Cardiac fibroblast (primary cell): Measurements from ENCODE around the gene PTPRH.
"Not testable (repeated sequence)": the region's sequence is repeated elsewhere in the genome, so short reads cannot be mapped to it uniquely, and the experiment has no call there.

Experiments
- DNase-seq, 2 donors: peaks; one replicate each; pipeline versions ENCODE4 v3.0.0 to v3.0.0-alpha.2; 2010; ENCODE audit warnings: low read depth in 2 of 2
- H3K4me3 ChIP-seq, 2 donors: replicated peaks in 1 of 2; 1 replicate in 1 of 2; 2 replicates in 1 of 2; pipeline ENCODE4 v1.5.1; 2011; ENCODE audit warnings: low read depth in 2 of 2, low read length in 2 of 2, mild to moderate bottlenecking in 2 of 2, moderate library complexity in 1 of 2
- TF ChIP-seq, protein P1 (sequence below): IDR thresholded peaks from one replicate; pipeline ENCODE4 v1.5.1; 2011; ENCODE audit warnings: low read depth, mild to moderate bottlenecking, low read length, inconsistent platforms

Gene PTPRH

DNA sequence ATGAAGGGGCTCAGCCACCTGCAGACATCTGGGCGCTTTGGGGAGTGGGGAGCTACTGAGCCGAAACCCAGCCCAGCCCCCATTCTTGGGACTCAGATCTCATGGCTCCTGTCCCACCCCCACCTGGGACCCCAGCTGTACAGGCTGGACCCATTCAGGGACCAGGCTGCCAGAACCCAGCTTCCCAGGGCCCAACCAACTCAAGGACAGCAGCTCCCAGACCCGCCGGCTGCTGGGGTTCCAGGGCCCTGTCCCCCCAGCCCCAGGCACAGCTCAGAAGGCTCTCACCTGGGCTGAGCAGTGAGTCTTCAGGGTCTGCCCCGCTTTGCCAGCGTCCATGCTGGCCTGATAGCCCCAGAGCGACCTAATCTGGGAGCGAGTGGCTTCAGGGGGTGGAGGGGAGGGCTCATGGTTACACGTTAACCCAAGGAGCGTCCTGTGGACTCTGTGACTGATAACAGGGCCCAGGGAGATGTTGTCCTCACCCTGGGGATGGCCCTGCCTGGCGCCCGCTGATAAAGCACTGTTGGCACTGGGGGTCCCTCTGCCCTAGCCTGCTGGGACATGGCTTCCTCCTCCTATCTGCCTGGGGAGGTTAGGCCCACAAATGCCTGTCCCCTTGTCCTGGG, 19.2 kb upstream of the PTPRH start, which contains the start of gene TMEM86B:
TSS of gene TMEM86B (minus strand) at position 361 of the 629 bp plus-strand sequence. CDS start at position 339, 22 bp downstream.
- TF ChIP-seq, protein P1, sequence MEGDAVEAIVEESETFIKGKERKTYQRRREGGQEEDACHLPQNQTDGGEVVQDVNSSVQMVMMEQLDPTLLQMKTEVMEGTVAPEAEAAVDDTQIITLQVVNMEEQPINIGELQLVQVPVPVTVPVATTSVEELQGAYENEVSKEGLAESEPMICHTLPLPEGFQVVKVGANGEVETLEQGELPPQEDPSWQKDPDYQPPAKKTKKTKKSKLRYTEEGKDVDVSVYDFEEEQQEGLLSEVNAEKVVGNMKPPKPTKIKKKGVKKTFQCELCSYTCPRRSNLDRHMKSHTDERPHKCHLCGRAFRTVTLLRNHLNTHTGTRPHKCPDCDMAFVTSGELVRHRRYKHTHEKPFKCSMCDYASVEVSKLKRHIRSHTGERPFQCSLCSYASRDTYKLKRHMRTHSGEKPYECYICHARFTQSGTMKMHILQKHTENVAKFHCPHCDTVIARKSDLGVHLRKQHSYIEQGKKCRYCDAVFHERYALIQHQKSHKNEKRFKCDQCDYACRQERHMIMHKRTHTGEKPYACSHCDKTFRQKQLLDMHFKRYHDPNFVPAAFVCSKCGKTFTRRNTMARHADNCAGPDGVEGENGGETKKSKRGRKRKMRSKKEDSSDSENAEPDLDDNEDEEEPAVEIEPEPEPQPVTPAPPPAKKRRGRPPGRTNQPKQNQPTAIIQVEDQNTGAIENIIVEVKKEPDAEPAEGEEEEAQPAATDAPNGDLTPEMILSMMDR, result no peak
- no peak within 1 kb of the TSS for H3K4me3 ChIP-seq
- no peak for DNase-seq

- peak in 1 of 2 donors; percentile 18 for DNase-seq
- TF ChIP-seq, protein P1, result no peak
- no peak overlapping the region for H3K4me3 ChIP-seq
These were observed 18.7 kb upstream of the PTPRH start for GRCh38 chr19:55228015-55228391.

DNA sequence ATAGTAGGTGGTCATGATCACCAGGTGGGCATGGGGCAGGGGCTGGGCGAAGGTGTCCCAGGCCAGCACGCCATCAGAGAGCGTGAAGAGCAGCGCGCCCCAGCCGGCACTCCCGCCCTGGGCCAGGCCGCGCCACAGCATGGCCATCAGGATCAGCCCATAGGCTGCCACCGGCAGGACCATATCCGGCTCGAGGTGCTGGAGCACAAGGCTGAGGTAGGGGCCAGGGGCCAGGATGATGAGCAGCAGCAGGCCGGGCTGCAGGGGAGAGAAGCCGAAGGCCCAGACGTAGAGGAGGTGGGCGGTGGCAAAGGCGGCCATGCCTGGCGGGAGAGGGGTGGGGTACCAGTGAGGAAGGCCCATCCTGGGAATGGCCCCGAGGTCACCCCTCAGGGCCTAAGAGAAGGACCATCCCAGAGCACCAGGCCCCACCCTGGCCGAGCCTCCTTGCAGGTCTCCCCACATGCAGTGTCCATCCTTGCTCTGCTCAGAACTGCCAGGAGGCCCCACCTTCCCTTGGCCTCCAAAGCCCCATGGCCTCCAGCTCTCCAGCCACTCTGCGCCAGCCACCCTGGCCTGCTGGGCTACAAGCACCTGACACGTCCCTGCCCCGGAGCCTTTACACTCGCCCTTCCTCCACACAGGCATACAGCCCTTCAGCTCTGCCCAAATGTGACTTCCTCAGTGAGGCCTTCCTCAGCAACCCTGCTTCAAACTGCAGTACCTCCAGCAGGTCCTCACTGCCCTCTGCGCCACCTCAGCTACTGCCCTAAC, 18.1 kb upstream of the PTPRH start:
- H3K4me3 ChIP-seq, result no peak overlapping the region

GRCh38 chr19:55226788-55227187, 17.5 kb upstream of the PTPRH start:
- DNase-seq, result no peak
- TF ChIP-seq, protein P1, result no peak
- H3K4me3 ChIP-seq, result no peak overlapping the region

More for the DNA sequence above, 18.1 kb upstream of the PTPRH start:
- no peak for DNase-seq
- TF ChIP-seq, protein P1, result no peak

GRCh38 chr19:55226273-55226672, 17.0 kb upstream of the PTPRH start:
- H3K4me3 ChIP-seq, result no peak overlapping the region
- no peak for DNase-seq
- TF ChIP-seq, protein P1, result no peak

- TF ChIP-seq, protein P1, result no peak
- H3K4me3 ChIP-seq, result no peak overlapping the region
- no peak for DNase-seq
These were observed 16.2 kb upstream of the PTPRH start for GRCh38 chr19:55225415-55225958.

DNA sequence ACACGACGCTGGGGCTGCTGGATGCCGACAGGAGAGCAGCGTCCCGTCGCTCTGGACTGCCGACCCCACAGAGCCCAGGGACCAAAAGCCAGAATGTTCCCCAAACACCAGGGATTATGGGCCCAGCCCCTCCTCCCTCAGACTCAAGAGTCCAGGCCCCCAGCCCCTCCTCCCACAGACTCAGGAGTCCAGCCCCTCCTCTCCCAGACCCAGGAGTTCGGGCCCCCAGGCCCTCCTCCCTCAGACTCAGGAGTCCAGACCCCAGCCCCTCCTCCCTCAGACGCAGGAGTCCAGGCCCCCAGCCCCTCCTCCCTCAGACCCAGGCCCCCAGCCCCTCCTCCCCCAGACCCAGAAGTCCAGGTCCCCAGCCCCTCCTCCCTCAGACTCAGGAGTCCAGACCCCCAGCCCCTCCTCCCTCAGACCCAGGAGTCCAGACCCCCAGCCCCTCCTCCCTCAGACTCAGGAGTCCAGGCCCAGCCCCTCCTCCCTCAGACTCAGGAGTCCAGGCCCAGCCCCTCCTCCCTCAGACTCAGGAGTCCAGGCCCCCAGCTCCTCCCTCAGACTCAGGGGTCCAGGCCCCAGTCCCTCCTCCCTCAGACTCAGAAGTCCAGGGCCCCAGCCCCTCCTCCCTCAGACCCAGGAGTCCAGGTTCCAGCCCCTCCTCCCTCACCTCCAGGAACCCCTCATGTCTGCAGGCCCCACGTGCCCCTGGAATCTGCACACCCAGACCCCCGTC, 15.5 kb upstream of the PTPRH start:
- DNase-seq, H3K4me3 ChIP-seq: not testable (repeated sequence)
